DMS153 (cell line): ENCODE data around the gene ADARB2.
A peak's percentile ranks its signal among the peaks of the same experiment; 100 is the strongest.
"Not testable (repeated sequence)": the region's sequence is repeated elsewhere in the genome, so short reads cannot be mapped to it uniquely, and the experiment has no call there.

Experiments
- DNase-seq: peaks from one replicate; lab custom pipeline; 2025; lab: John Stamatoyannopoulos, UW

ADARB2 gene

DNA sequence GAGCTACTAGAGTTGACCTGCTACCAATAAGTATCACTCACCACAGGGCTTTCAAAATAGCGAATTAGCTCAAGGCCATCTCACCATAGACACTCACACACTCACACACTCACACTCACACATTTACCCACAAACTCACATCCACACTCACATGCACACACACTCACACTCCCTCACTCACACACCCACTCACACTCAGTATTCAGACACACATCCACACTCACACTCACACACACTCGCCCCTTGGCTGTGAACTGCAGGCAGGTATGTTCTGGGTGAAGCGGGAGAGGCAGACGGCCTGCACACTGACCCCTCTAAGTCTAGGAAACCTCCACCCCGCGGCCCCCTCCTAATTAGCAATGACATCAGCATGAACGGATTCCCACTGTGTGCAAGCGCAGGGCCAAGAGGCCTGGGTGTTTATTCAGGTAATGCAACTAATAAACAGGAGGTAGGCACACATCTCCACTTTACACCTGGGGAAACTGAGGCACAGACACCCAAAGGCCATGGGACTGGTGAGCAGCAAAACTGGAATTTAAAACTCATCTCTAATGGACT is 94.6 kb downstream of the ADARB2 start:
- no peak for DNase-seq

DNA sequence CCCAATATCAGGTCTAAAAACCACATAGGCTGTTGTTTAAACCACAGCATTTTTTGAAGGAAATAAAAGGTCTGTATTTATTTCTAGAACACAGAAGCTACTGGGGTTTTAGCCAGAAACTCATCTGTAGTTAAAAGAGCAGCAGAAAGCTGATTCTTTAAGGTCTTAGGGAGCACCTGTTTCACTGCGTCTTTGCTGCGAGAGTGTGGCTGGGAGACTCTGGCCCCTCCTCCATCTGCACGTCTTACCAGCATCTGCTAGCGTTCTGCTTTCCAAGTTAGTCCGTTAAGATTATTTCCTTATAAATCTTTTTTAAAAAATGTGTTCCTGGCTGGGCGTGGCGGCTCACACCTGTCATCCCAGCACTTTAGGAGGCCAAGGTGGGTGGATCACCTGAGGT is 95.9 kb downstream of the ADARB2 start:
- DNase-seq, result no peak

DNA sequence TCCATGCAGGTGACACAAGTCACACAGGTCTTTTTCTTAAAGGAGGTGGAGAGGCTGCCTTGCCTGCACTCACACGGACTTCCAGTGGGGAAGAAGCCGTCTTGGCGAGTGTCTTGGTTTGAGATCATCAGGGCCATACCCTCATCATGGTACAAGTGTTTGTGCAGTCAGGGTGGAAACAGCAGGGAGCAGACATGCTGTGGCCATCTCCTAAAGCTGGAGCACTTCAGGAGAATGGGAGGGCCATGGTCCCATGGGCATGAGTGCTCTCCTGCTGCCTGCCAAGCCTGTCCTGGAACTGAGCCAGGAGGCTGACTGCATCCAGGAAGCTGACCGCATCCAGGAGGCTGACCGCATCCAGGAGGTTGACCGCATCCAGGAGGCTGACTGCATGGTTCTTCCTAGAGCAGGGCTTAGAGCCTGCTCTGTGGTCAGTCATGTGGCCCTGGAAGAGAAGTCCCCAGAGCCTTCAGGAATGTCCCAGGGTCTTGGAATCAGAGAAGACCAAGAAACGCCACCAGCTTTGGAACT is 98.4 kb downstream of the ADARB2 start:
- DNase-seq, result peak; percentile 62

DNA sequence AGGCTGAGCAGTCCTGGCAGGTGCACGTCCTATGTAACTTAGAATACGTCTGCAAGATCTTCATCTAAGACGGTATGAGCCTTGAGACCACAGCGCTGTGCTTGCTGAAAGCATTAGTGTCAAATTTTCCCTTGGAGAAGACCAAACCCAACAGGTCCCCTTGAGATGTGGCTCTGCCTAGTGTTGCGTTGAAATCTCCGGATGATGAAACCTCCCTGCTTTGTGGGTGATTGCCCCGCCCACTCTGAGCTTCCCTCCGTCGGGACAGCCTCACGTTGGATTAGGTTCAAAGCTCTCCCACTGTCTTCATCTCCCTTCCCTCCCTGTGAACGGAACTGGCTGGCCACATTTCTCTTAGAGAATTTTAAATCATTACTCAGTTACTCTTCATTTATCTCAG is 102.0 kb downstream of the ADARB2 start:
- no peak for DNase-seq

DNA sequence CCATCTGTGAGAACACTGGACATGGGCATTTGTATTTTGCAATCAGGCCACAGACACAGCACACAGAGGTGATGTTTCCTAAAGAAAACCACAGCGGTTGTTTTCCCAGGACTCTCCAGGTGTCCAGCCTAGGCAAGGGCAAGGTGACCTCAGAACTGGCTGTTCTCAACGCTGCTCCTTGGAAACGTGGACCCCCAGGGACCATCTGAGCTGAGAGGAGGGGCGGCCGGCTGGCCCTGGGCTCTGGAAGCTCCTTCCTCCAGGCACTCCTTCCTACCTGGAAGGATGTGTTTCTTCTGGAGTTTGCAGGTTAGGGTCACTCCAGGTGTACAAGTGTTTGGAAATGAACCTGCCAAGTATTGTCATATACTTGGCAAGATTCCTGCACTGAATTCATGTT is 103.1 kb downstream of the ADARB2 start:
- no peak for DNase-seq

GRCh38 chr10:1633783-1634182 is 103.5 kb downstream of the ADARB2 start:
- DNase-seq, result no peak

- no peak for DNase-seq
Measured at GRCh38 chr10:1632596-1632995, 104.7 kb downstream of the ADARB2 start.

DNA sequence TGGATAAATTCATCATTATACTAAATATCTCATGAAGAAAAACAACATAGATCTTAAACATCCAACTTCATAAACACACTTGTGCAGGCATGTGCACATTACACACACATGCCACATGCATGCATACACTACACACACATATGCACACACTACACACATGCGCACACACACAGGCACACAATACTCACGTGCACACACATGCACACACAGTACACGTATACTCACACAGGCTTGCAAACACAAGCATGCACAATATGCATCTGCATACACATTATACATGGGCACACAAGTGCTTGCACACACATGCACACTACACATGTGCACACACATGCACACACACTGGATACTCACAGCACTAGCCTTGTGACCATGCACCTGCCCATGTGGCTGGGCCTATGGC is 105.2 kb downstream of the ADARB2 start:
- DNase-seq, result no peak

DNA sequence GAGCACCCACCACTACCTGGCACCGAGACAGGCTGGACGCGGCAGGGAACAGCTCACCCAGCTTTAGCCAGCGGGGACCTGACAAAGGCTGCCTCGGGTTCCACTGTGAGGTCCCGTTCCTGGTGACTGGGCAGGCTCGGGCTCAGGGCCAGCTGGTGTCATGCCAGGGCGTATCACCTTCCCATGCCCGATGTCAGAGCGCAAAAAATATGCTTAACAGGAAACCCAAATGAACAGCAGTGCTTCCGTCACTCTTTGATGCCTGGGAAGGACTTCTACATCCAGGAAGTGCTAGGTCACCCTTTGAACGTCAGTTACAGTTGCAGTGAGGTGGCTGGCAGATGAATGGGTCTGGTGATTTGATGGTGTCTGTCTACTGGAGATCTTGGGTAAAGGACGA is 106.0 kb downstream of the ADARB2 start:
- DNase-seq, result peak; percentile 78

GRCh38 chr10:1630304-1630703 is 107.0 kb downstream of the ADARB2 start:
- DNase-seq, result no peak

DNA sequence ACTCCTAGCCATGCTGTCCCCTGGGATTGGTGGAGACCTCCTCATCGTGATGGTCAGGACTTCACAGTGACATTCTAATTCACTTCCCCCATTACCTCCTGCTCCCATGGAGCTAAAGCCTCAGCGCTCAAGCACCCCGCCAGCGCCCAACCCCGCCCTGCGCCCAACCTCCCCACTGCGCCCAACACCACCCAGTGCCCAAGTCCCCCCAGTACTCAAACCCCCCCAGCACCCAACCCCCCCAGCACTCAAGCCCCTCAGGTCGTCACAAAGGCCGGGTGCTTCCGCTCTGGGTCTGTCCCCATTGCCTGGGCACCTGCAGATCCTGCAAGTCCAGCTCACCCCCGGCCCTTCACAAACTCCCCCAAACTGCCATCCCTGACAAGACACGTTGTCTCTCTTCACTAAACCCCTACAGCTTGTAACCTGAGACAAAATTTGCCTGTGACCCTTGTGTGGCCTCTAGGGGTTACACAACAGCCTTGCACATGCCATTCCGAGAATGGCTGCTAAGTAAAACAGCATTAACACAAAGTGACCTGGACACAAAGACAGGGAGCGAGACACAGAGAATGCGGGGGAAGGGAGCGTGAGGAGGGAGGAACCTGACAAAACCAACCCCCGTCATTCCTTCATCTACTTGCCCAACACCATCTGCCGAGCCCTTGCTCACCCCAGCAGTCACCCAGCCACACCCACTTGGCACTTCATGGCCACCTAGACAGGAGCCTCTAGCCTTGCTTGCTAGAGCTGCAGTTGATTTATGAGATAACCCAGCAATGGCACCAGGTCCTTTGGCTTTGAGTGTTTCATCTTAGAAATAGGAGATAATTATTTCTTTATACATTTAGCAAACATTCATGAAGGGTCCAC is 107.8 kb downstream of the ADARB2 start:
- no peak for DNase-seq

- DNase-seq, result no peak
Measured at GRCh38 chr10:1628757-1629156, 108.6 kb downstream of the ADARB2 start.

DNA sequence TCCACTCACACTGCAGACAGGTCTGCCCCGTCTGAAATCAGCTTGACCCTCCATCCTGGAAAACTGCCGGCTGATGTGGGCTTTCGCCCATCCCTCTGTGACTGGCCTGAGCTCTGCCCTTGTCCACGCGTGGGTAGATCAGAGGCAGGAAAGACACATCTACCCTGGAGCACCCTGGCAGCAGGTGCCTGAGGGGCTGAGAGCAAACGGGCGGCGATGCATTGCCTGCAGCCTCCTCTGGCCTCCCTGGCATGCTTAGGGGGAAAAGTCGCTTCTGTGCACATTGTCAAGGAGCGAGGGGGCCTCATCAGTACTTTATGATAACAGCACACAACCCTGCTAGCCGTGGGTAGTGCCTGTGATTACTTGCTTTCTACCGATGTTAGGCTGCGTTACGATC is 109.4 kb downstream of the ADARB2 start:
- DNase-seq, result no peak

DNA sequence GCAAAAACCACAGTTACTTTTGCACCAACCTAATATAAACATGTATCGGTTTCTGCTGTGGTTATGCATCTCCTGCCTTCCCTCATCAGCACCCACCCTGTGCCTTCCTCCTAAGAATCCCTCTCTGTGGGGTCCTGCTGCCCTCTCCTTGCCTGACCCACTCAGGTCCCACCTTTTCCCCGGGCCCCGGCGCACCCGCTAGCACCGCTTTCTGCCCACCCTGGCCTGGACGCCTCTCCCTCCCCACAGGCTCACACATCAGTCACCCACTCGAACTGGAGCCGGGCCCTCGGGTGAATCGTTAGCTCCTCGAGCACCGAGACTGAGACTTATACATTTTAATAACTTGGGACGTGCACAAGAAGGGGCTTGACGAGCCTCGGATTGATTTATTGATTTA is 110.5 kb downstream of the ADARB2 start:
- no peak for DNase-seq

GRCh38 chr10:1626410-1626809 is 110.9 kb downstream of the ADARB2 start:
- no peak for DNase-seq

DNA sequence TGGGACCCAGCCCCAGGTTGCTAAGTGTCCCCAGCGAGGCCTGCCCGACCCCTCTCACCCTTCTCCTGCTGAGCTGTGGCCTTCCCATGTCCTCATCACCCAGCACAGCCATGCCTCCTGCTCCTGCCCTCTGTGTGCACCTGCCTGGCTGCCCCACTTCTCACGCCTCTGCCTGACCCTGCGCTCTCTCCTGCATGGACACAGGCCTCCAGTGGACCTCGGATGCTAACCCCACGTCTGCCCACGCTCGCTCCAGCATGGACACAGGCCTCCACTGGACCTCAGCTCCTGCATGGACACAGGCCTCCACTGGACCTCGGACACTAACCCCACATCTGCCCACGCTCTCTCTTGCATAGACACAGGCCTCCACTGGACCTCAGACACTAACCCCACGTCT is 111.6 kb downstream of the ADARB2 start:
- DNase-seq, result no peak

- DNase-seq, result no peak
Measured at GRCh38 chr10:1625079-1625478, 112.2 kb downstream of the ADARB2 start.

GRCh38 chr10:1624240-1624639 is 113.1 kb downstream of the ADARB2 start:
- no peak for DNase-seq

DNA sequence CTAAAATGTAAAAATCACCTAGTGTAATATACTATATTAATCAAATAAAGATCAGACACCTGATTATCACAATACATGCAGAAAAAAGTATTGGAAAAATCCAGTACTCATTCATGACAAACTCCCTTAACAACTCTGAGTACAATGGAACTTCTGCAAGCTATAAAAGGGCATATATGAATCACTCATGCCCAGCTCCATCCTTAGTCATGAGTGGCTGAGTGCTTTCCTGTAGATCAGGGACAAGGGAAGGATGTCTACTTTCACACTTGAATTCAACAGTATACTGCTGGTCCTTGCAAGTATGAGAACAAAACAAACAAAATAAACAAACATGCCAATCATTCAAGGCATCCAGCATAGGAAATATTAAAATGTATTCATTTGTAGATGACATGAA is 116.5 kb downstream of the ADARB2 start:
- no peak for DNase-seq

- not testable (repeated sequence) for DNase-seq
Measured at GRCh38 chr10:1617376-1618317, 119.7 kb downstream of the ADARB2 start.

DNA sequence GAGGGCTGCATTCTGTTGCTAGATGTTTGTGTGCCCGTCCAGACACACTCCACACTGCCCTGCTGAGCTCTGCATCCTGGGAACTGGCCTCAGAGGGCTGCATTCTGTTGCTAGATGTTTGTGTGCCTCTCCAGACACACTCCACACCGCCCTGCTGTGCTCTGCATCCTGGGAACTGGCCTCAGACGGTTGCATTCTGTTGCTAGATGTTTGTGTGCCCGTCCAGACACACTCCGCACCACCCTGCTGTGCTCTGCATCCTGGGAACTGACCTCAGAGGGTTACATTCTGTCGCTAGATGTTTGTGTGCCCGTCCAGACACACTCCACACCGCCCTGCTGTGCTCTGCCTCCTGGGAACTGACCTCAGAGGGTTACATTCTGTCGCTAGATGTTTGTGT is 120.6 kb downstream of the ADARB2 start:
- DNase-seq, result not testable (repeated sequence)

DNA sequence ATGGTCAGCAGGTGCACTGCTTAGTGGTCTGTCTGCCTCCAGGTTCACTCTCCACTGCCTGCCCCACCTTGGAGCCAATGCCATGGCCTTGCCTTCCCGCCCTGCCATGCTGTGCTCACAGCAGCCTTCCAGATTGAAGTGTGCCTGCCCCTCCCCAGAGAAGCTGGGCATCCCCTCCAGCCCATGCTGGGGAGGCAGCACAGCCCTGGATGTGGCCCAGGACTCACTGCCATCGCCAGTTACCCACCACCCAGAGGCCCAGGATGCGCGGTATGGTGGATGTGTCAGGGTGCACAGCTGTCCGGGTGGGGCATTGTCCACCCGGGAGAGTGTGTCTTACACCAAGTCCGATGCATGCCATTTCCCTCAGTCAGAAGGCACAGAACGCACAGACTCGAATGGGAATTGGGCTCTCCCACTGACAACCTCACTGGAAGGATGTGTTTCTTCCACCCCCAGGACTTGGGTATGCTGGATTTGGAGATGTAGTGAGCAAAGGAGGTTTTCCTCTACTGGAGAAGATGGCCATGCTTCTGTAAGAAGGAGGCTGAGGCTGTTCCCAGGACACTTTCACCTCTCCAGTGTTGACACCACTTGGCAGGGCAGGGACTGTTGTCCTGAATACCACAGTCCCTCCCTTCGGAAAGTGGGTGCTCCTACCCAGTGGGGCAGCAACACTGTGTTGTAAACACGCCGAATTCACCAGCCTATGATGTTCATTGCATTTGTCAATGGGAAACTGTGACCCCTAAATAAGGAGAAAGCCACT is 122.0 kb downstream of the ADARB2 start:
- no peak for DNase-seq
